ENCODE measurements around the gene COL17A1.

COL17A1 gene

GRCh38 chr10:104117839-104118323 lies 32.2 kb upstream of the COL17A1 start:
- DNase-seq = no peak
- no peak overlapping the region for H3K4me3 Mint-ChIP-seq
- no peaks in the 10 kb centered on the region for H3K36me3 Mint-ChIP-seq (ENCODE audit: low read depth)
- H3K9me3 Mint-ChIP-seq = no peaks in the 10 kb centered on the region
- peaks cover 45% of the 10 kb centered on the region for H3K4me1 Mint-ChIP-seq
- TF ChIP-seq CTCF (IDR thresholded peaks at IDR 0.05) = no peak
- H3K27ac Mint-ChIP-seq = no peak overlapping the region
- H3K27me3 Mint-ChIP-seq (ENCODE audit: low read depth, poor library complexity) = no peaks in the 10 kb centered on the region

- no peaks in the 10 kb centered on the region for H3K36me3 Mint-ChIP-seq (ENCODE audit: low read depth)
- peaks cover 3% of the 10 kb centered on the region for H3K27me3 Mint-ChIP-seq (ENCODE audit: low read depth, poor library complexity)
- no peak overlapping the region for H3K4me3 Mint-ChIP-seq
- no peak for DNase-seq
- H3K4me1 Mint-ChIP-seq = peaks cover 18% of the 10 kb centered on the region
- H3K9me3 Mint-ChIP-seq = no peaks in the 10 kb centered on the region
- TF ChIP-seq CTCF (IDR thresholded peaks at IDR 0.05) = no peak
- no peak overlapping the region for H3K27ac Mint-ChIP-seq
These were observed 27.8 kb upstream of the COL17A1 start for GRCh38 chr10:104113376-104113956.

- Mint-ChIP-seq H3K9me3 (no peaks in the 10 kb centered on the region), H3K4me3 (no peak overlapping the region), H3K27ac (no peak overlapping the region), H3K4me1 (peaks cover 5% of the 10 kb centered on the region), H3K27me3 (ENCODE audit: low read depth, poor library complexity) (peaks cover 3% of the 10 kb centered on the region), H3K36me3 (ENCODE audit: low read depth) (no peaks in the 10 kb centered on the region)
- TF ChIP-seq CTCF (IDR thresholded peaks at IDR 0.05) = no peak
- DNase-seq = no peak
These were observed 24.4 kb upstream of the COL17A1 start for GRCh38 chr10:104109908-104110662.

- no peaks in the 10 kb centered on the region for H3K36me3 Mint-ChIP-seq (ENCODE audit: low read depth)
- DNase-seq = no peak
- no peak for TF ChIP-seq CTCF (IDR thresholded peaks at IDR 0.05)
- H3K9me3 Mint-ChIP-seq = no peaks in the 10 kb centered on the region
- peaks cover 4% of the 10 kb centered on the region for H3K27me3 Mint-ChIP-seq (ENCODE audit: low read depth, poor library complexity)
- no peak overlapping the region for H3K4me3 Mint-ChIP-seq
- H3K4me1 Mint-ChIP-seq = no peaks in the 10 kb centered on the region
- H3K27ac Mint-ChIP-seq = no peak overlapping the region
These were observed 19.2 kb upstream of the COL17A1 start for GRCh38 chr10:104104926-104105325.

- no peak for DNase-seq
- H3K9me3 Mint-ChIP-seq = no peaks in the 10 kb centered on the region
- H3K4me1 Mint-ChIP-seq = no peaks in the 10 kb centered on the region
- H3K36me3 Mint-ChIP-seq (ENCODE audit: low read depth) = no peaks in the 10 kb centered on the region
- H3K27ac Mint-ChIP-seq = no peak overlapping the region
- TF ChIP-seq CTCF (IDR thresholded peaks at IDR 0.05) = no peak
- H3K27me3 Mint-ChIP-seq (ENCODE audit: low read depth, poor library complexity) = peaks cover 4% of the 10 kb centered on the region
- H3K4me3 Mint-ChIP-seq = no peak overlapping the region
These were observed 18.7 kb upstream of the COL17A1 start for GRCh38 chr10:104104418-104104817.

- Mint-ChIP-seq H3K4me3 (no peak overlapping the region), H3K4me1 (no peaks in the 10 kb centered on the region), H3K27me3 (ENCODE audit: low read depth, poor library complexity) (peaks cover 4% of the 10 kb centered on the region), H3K9me3 (no peaks in the 10 kb centered on the region), H3K36me3 (ENCODE audit: low read depth) (no peaks in the 10 kb centered on the region), H3K27ac (no peak overlapping the region)
- no peak for TF ChIP-seq CTCF (IDR thresholded peaks at IDR 0.05)
- no peak for DNase-seq
These were observed 18.3 kb upstream of the COL17A1 start for GRCh38 chr10:104103956-104104355.
